Parathyroid adenoma (tissue), 2 donors: ENCODE measurements around the gene CNTF.

ENCODE experiments used
- H2AFZ ChIP-seq: fragments of 300-600 bp; sonication (generic); one replicate; pipeline ENCODE4 v1.7.0; 2017; ENCODE audit warnings: antibody characterized with exemption, mild to moderate bottlenecking
- H3K27ac ChIP-seq: fragments of 300-600 bp; sonication (generic); one replicate; pipeline ENCODE4 v1.7.0; 2017
- H3K27me3 ChIP-seq: fragments of 300-600 bp; sonication (generic); one replicate; pipeline ENCODE4 v1.7.0; 2017; ENCODE audit warnings: low read length; ENCODE audit not compliant: control insufficient read depth, insufficient read depth
- H3K36me3 ChIP-seq: fragments of 300-600 bp; sonication (generic); one replicate; pipeline ENCODE4 v1.7.0; 2017; ENCODE audit warnings: low read length; ENCODE audit not compliant: control insufficient read depth, insufficient read depth
- H3K4me1 ChIP-seq: fragments of 300-600 bp; sonication (generic); one replicate; pipeline ENCODE4 v1.7.0; 2017; ENCODE audit warnings: control low read depth
- H3K4me2 ChIP-seq: fragments of 300-600 bp; sonication (generic); one replicate; pipeline ENCODE4 v1.7.0; 2017; ENCODE audit warnings: low read length
- H3K4me3 ChIP-seq: fragments of 300-600 bp; sonication (generic); one replicate; pipeline ENCODE4 v1.7.0; 2017; ENCODE audit warnings: low read depth, low read length
- H3K79me2 ChIP-seq: fragments of 300-600 bp; sonication (generic); one replicate; pipeline ENCODE4 v1.7.0; 2017; ENCODE audit warnings: control low read depth
- H3K9ac ChIP-seq: fragments of 300-600 bp; sonication (generic); one replicate; pipeline ENCODE4 v1.7.0; 2017; ENCODE audit warnings: mild to moderate bottlenecking
- H3K9me3 ChIP-seq: fragments of 300-600 bp; sonication (generic); one replicate; pipeline ENCODE4 v1.7.0; 2017; ENCODE audit warnings: low read length; ENCODE audit not compliant: control insufficient read depth
- TF ChIP-seq, protein P1 (sequence below): fragments of 300-600 bp; sonication (generic); IDR thresholded peaks from one replicate; pipeline ENCODE4 v1.7.0; 2017; ENCODE audit warnings: antibody characterized with exemption, mild to moderate bottlenecking
- donor health status: primary hyperparathyroidism.

The CNTF gene

DNA sequence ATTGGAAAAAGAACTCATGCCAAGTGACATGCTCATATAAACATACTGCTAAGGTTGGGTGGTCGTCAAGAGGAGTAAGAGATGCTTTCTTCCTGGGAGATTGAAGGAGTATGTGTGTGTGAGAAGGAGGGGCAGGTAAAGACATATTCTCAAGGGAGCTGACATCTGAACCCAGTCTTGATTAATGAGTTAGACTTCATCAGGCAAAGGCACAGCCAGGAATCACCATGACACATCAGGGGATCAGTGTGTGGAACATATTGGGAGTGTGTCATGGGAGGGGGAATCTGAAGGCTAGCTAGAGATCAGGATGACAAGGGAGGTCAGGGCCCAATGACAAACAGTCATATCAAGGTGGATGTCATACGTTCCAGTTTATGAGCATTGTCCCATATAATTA, 14.9 kb downstream of the CNTF start:
- peaks cover 27% of the 10 kb centered on the region for H3K4me1 ChIP-seq
- no peak overlapping the region for H3K27ac ChIP-seq
- no peak overlapping the region for H3K4me2 ChIP-seq
- no peaks in the 10 kb centered on the region for H3K79me2 ChIP-seq
- no peak overlapping the region for H3K4me3 ChIP-seq
- no peak overlapping the region for H3K9ac ChIP-seq
- TF ChIP-seq, protein P1, sequence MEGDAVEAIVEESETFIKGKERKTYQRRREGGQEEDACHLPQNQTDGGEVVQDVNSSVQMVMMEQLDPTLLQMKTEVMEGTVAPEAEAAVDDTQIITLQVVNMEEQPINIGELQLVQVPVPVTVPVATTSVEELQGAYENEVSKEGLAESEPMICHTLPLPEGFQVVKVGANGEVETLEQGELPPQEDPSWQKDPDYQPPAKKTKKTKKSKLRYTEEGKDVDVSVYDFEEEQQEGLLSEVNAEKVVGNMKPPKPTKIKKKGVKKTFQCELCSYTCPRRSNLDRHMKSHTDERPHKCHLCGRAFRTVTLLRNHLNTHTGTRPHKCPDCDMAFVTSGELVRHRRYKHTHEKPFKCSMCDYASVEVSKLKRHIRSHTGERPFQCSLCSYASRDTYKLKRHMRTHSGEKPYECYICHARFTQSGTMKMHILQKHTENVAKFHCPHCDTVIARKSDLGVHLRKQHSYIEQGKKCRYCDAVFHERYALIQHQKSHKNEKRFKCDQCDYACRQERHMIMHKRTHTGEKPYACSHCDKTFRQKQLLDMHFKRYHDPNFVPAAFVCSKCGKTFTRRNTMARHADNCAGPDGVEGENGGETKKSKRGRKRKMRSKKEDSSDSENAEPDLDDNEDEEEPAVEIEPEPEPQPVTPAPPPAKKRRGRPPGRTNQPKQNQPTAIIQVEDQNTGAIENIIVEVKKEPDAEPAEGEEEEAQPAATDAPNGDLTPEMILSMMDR: no peak
- no peaks in the 10 kb centered on the region for H3K9me3 ChIP-seq
- H2AFZ ChIP-seq: no peak overlapping the region
- H3K36me3 ChIP-seq: no peaks in the 10 kb centered on the region
- H3K27me3 ChIP-seq: no peaks in the 10 kb centered on the region

DNA sequence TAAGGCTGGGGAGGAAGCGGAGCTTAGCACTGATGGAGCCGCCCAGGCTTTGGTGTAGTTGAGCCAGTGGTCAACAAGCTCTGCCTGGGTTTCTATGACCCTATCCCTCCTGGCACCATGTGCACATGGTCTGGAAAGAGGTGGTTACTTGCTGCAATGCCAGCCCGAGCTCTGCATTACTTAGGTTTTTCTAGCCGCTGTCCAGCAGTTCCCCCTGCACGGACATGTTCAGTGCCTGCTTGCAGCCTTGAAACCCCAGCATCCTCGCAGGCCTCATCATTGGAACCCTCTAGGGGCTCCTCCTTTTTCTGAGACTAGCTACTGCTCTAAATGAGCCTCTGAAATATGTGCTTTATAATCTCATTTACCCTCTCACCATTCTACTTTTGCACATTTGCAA, 16.6 kb downstream of the CNTF start:
- Histone ChIP-seq H2AFZ (peak overlapping the region; percentile 25), H3K79me2 (no peaks in the 10 kb centered on the region), H3K36me3 (no peaks in the 10 kb centered on the region), H3K4me2 (no peak overlapping the region), H3K27ac (peak overlapping the region; percentile 90), H3K9ac (no peak overlapping the region), H3K27me3 (no peaks in the 10 kb centered on the region), H3K9me3 (no peaks in the 10 kb centered on the region), H3K4me3 (no peak overlapping the region), H3K4me1 (peaks cover 29% of the 10 kb centered on the region)
- TF ChIP-seq, protein P1: no peak

DNA sequence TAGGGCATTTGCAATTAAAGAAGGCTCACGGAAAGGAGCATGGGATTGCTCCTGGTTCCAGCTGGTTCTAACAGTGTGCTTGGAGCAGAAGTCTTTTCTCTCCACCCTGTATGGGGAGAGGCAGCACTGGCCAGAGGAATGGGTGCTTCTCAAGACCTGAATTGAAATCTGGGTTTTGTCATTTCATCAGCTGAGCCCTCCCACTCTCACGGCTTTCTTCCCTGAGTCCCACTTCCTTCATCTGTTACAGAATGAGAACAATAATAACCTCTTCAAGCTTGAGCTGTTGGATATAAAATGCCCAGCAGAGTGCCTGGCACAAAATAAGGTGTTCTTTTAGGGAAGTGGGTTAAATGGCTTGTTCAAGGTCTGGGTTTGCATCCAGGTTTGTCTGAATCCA, 17.2 kb downstream of the CNTF start:
- Histone ChIP-seq H3K4me2 (no peak overlapping the region), H2AFZ (peak overlapping the region; percentile 25)

DNA sequence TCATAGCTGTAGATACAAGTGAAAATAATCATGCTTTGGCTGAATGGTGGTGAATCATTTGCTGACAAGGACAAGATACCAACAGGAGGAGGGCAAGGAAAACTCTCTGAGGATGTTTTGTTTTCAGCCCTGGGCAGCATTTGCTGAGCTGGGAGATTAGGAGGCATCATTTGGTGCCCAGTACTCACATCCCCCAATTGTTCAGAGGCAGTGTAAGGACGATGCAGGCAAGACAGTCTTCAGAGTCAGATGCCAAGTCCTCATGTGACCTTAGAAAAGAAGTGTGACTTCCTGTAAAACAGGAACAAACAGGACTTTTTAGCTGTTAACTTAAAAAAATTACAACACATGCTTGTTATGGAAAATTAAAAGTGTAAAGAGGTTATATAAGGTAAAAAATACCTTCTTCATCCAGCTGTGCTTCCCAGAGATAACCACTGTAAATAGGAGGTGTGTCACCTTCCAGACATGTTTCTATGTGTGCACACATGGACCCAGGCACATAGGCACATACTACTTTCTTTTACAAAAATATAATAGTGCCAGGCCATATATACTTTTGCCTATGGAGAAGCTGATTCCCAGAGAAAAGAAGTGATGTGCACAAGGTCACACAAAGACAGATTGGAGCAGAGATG, 18.0 kb downstream of the CNTF start:
- peak overlapping the region; percentile 26 for H3K4me2 ChIP-seq
- H3K4me3 ChIP-seq: peak overlapping the region; percentile 11
- H3K79me2 ChIP-seq: no peaks in the 10 kb centered on the region
- H2AFZ ChIP-seq: peak overlapping the region; percentile 29
- peaks cover 21% of the 10 kb centered on the region for H3K4me1 ChIP-seq
- peak overlapping the region; percentile 90 for H3K27ac ChIP-seq
- H3K9me3 ChIP-seq: no peaks in the 10 kb centered on the region
- no peaks in the 10 kb centered on the region for H3K27me3 ChIP-seq
- TF ChIP-seq, protein P1: no peak
- no peak overlapping the region for H3K9ac ChIP-seq
- no peaks in the 10 kb centered on the region for H3K36me3 ChIP-seq

More for the DNA sequence above, 17.2 kb downstream of the CNTF start:
- Histone ChIP-seq H3K36me3 (no peaks in the 10 kb centered on the region), H3K9ac (no peak overlapping the region), H3K27me3 (no peaks in the 10 kb centered on the region), H3K79me2 (no peaks in the 10 kb centered on the region), H3K27ac (peak overlapping the region; percentile 90), H3K9me3 (no peaks in the 10 kb centered on the region), H3K4me3 (no peak overlapping the region), H3K4me1 (peaks cover 28% of the 10 kb centered on the region)
- TF ChIP-seq, protein P1: no peak

DNA sequence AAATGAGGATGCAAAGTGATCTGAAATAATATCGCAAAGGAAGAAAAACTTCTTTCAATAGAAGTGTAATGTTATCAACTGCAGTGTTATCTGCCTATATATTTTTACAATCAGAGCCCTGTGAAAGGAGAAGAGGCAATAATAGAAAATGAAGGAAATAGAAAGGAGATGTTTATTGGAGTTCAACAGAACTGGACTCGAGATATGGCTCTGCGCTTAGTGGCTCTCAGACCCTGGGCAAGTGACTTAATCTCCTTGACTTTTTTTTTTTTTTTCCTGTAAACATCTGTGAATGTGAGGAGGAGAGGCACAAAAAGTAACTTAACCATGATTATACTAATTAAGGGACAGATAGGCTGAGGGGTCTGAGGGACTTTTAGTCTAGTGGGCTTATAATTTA, 18.9 kb downstream of the CNTF start:
- Histone ChIP-seq H3K9ac (no peak overlapping the region), H3K4me2 (no peak overlapping the region), H2AFZ (peak overlapping the region; percentile 29), H3K4me1 (peaks cover 21% of the 10 kb centered on the region), H3K9me3 (no peaks in the 10 kb centered on the region), H3K27me3 (no peaks in the 10 kb centered on the region), H3K4me3 (no peak overlapping the region), H3K79me2 (no peaks in the 10 kb centered on the region), H3K27ac (peak overlapping the region; percentile 90), H3K36me3 (no peaks in the 10 kb centered on the region)
- TF ChIP-seq, protein P1: no peak
